ENCODE data around the gene GNL2.

GRCh38 chr1:37574834-37575480 lies 20.8 kb downstream of the GNL2 start:
- TF ChIP-seq FOXA1 (IDR thresholded peaks at IDR 0.05), result no peak
- TF ChIP-seq ARNT (IDR thresholded peaks at IDR 0.05), result no peak
